ENCODE measurements around the gene YY1. TPM values are rescaled to one million over a fixed set of nuclear protein-coding genes. Genes with fewer than 3 reads are reported as not detected.

Gene YY1
- total and polyA plus RNA-seq, 9 of the 15 experiments (the other 6 are each of a cell fraction or from before 2014, with no cell fraction given), result 20.8 to 74.2 (median 46.7) TPM

DNA sequence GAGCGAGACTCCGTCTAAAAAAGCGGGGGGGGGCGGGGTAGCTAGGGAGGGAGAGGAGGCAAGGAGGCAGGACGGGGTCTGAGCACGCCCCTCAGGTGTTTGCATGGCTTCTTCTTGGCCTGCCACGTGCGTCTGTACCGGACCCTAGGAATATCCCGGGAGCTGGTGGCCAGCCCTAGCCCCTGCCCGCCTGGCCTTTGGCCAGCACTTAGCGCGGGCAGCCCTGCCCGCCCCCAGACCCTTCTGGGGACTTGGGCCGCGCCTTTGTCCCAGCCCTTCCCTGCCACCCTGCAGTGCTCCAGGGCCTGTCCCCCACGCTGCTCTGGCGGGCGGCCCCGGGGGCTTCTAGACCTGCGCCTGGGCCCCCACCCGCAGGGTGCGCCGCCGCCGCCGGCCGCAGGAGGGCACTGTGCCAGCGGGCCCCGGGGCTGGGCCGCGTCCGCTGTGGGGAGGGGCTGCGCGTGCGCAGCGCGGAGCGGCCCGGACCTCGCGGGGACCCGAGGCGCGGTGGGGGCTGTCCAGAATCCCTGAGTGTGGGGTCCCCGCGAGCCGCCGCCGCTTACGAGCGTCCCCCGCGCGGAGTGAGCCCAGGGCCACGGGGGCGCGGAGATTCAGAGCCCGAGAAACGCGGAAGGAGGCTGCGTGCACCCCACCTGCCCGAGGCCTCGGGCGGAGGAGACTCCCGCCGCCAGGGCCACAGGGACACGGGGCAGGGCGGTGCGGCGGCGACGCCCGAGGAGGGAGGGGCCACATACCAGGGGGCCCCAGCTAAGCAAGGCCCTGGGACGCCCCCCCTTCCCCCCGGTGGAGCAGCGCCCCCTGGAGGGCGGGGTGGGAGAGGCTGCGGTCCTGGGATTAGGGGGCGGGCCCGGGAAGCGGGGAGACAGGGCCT lies 46.3 kb downstream of the YY1 start (continued):
- TF ChIP-seq, protein P1, sequence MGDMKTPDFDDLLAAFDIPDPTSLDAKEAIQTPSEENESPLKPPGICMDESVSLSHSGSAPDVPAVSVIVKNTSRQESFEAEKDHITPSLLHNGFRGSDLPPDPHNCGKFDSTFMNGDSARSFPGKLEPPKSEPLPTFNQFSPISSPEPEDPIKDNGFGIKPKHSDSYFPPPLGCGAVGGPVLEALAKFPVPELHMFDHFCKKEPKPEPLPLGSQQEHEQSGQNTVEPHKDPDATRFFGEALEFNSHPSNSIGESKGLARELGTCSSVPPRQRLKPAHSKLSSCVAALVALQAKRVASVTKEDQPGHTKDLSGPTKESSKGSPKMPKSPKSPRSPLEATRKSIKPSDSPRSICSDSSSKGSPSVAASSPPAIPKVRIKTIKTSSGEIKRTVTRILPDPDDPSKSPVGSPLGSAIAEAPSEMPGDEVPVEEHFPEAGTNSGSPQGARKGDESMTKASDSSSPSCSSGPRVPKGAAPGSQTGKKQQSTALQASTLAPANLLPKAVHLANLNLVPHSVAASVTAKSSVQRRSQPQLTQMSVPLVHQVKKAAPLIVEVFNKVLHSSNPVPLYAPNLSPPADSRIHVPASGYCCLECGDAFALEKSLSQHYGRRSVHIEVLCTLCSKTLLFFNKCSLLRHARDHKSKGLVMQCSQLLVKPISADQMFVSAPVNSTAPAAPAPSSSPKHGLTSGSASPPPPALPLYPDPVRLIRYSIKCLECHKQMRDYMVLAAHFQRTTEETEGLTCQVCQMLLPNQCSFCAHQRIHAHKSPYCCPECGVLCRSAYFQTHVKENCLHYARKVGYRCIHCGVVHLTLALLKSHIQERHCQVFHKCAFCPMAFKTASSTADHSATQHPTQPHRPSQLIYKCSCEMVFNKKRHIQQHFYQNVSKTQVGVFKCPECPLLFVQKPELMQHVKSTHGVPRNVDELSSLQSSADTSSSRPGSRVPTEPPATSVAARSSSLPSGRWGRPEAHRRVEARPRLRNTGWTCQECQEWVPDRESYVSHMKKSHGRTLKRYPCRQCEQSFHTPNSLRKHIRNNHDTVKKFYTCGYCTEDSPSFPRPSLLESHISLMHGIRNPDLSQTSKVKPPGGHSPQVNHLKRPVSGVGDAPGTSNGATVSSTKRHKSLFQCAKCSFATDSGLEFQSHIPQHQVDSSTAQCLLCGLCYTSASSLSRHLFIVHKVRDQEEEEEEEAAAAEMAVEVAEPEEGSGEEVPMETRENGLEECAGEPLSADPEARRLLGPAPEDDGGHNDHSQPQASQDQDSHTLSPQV (IDR thresholded peaks at IDR 0.05), result peak; percentile 67
- no peak for TF ChIP-seq ZC3H4 (CRISPR knock-in tag; IDR thresholded peaks at IDR 0.05; ENCODE audit: borderline replicate concordance)
- TF ChIP-seq GTF2A2 (tag; IDR thresholded peaks at IDR 0.05), result no peak
- peak; percentile 95 for TF ChIP-seq ZFX (CRISPR knock-in tag; IDR thresholded peaks at IDR 0.05)
- no peak for TF ChIP-seq MTF1 (CRISPR knock-in tag; IDR thresholded peaks at IDR 0.05; ENCODE audit: borderline replicate concordance)
- no peak for TF ChIP-seq HLTF (IDR thresholded peaks at IDR 0.05)
- TF ChIP-seq, protein P2, sequence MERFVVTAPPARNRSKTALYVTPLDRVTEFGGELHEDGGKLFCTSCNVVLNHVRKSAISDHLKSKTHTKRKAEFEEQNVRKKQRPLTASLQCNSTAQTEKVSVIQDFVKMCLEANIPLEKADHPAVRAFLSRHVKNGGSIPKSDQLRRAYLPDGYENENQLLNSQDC (CRISPR knock-in tag; IDR thresholded peaks at IDR 0.05), result no peak
- no peak for TF ChIP-seq NR4A1 (CRISPR knock-in tag; IDR thresholded peaks at IDR 0.05)
- TF ChIP-seq NR4A1 (tag; IDR thresholded peaks at IDR 0.05), result peak; percentile 60; the same call in 1 of the 2 replicates
- TF ChIP-seq NCOR1 (IDR thresholded peaks at IDR 0.05), result 0 out of 2 replicates have a peak, but pooled peaks have one; percentile 11
- TF ChIP-seq, protein P3, sequence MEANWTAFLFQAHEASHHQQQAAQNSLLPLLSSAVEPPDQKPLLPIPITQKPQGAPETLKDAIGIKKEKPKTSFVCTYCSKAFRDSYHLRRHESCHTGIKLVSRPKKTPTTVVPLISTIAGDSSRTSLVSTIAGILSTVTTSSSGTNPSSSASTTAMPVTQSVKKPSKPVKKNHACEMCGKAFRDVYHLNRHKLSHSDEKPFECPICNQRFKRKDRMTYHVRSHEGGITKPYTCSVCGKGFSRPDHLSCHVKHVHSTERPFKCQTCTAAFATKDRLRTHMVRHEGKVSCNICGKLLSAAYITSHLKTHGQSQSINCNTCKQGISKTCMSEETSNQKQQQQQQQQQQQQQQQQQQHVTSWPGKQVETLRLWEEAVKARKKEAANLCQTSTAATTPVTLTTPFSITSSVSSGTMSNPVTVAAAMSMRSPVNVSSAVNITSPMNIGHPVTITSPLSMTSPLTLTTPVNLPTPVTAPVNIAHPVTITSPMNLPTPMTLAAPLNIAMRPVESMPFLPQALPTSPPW (CRISPR knock-in tag; IDR thresholded peaks at IDR 0.05), result peak; percentile 96
- 0 out of 2 replicates have a peak, but pooled peaks have one; percentile 18 for TF ChIP-seq TCF3 (CRISPR knock-in tag; IDR thresholded peaks at IDR 0.05)
- no peak for TF ChIP-seq ZNF431 (CRISPR knock-in tag; IDR thresholded peaks at IDR 0.05)
- TF ChIP-seq, protein P4, sequence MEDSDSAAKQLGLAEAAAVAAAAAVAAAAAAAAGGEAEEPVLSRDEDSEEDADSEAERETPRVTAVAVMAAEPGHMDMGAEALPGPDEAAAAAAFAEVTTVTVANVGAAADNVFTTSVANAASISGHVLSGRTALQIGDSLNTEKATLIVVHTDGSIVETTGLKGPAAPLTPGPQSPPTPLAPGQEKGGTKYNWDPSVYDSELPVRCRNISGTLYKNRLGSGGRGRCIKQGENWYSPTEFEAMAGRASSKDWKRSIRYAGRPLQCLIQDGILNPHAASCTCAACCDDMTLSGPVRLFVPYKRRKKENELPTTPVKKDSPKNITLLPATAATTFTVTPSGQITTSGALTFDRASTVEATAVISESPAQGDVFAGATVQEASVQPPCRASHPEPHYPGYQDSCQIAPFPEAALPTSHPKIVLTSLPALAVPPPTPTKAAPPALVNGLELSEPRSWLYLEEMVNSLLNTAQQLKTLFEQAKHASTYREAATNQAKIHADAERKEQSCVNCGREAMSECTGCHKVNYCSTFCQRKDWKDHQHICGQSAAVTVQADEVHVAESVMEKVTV (CRISPR knock-in tag; IDR thresholded peaks at IDR 0.05), result no peak
- 0 out of 2 replicates have a peak, but pooled peaks have one; percentile 25 for TF ChIP-seq EGR1 (conservative IDR thresholded peaks at IDR 0.05)
- TF ChIP-seq ZNF124 (CRISPR knock-in tag; IDR thresholded peaks at IDR 0.05), result no peak
